ENCODE data around the gene ZBP1.

Gene ZBP1

DNA sequence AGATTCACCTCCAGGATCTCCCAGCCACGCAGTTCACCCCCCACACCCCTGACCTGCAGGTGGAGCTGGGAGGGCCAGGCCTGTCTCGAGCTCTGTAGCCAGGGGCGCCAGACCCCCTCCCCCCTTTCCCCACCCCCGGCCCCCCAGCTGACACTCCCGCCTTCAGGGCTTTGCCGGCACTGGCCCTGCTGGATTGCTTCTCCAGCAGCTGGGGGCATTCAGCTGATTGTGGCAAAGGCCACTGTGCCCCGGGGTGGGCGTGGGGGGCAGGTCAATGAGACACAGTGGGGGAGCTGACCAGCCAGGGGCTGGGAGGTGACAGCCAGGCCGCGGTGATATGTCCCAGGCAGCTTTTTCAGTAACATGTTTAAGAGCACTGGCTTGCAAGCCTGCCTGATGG, 22.2 kb downstream of the ZBP1 start:
- DNase-seq, result no peak

DNA sequence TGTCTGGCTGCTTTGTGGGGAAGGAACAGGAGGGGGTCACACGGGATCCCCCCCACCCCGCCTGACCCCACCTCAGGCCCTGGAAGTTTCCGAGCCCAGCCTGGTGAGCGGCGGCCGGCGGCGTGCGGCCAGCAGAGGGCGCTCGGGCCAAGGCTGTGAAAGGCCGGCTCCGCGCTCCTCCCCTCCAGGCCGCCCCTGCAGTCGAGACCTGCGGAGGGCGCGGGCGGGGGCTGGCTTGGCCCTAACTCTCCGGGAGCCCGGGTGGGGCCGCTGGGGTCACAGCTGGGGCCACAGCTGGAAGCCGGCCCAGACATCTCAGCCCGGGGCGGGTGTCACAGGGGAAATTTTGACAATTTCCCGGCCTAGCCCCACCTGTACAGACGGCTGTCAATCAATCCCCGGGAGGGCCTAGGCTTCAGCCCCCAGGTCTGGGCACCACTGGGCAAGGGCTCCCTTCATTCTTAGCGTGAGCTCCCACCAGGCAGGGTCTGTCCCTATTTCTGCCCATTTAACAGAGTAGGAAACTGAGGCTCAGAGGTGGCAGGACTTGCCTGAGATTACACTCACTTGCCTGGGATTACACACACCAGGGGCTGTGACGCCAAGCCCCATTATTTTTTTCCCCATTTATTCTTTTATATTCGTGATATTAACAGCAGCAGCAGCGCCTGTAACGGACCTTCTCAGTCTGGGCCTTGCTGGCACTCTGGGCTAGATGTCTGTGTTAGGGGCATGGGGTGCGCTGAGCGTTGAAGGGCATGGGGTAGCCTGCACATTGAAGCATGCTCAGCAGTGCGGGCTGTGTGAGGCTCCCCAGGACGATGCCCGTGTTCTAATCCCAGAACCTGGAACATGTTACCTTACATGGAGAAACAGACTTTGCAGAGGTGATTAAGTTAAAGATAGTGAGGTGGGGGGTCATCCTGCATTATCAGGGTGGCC, 23.0 kb downstream of the ZBP1 start:
- DNase-seq, result peak; percentile 46

DNA sequence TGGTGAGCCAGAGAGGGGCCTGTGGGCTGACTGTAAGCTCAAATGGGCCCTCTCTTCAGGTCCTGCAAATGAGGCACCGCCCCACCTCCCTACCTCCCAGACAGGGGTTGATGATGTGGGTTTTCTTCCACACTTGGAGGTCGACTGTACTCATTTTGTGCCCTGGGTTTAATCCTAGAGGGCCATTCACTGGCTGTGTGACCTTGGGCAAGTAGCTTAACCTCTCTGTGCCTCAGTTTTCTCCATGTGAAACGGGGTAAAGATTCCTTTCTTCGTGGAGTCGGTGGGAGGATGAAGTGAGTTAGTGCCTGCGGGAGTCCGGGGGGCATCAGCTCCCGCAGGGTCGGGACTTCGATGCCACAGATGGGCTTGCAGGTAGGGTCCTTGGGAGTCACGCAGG, 23.9 kb downstream of the ZBP1 start:
- DNase-seq, result no peak

DNA sequence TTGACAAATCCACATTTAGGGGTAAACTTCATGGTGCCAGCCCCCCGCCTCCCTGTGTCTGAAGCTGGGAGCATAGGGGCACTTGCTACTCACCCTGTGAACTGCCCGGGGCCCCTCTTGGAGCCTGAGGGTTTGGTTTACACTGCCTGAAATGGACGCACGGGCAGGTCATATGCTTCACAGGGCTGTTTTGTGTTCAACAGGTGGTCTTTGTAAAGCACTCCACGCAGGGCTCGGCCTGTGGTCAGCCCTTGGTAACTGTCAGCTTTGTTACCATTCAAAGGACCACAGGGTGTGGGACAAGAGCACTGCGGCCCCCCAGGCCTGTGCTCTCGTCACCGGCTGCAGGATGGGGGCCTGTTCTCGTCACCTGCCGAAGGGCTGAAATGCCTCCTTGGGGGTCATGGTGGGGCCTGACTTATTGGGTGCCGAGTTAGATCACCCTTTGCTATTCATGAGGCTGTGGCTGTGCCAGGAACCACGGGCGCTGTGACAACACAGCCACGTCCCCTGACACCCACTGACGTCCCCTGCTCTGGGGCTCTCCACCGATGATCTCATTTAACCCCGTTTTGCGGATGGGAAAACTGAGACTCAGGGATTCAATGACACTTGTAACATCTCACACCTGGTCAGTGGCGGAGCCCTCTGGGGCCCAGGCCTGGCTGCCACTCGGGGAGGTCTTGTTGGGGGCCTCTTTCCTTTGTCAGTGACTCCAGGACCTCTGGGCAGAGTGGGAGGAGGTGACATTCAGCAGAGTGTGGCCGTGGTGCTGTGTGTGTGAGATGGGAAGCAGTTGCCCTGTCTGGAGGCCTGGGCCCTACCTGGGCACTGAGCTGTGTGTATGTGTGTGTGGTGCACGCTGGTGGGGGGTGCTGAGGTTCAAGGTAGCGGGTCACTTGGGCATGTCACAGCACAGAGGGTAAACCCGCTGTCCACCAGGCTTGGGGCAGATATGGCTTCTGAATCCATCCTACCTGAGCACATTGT, 24.9 kb downstream of the ZBP1 start:
- DNase-seq, result no peak

DNA sequence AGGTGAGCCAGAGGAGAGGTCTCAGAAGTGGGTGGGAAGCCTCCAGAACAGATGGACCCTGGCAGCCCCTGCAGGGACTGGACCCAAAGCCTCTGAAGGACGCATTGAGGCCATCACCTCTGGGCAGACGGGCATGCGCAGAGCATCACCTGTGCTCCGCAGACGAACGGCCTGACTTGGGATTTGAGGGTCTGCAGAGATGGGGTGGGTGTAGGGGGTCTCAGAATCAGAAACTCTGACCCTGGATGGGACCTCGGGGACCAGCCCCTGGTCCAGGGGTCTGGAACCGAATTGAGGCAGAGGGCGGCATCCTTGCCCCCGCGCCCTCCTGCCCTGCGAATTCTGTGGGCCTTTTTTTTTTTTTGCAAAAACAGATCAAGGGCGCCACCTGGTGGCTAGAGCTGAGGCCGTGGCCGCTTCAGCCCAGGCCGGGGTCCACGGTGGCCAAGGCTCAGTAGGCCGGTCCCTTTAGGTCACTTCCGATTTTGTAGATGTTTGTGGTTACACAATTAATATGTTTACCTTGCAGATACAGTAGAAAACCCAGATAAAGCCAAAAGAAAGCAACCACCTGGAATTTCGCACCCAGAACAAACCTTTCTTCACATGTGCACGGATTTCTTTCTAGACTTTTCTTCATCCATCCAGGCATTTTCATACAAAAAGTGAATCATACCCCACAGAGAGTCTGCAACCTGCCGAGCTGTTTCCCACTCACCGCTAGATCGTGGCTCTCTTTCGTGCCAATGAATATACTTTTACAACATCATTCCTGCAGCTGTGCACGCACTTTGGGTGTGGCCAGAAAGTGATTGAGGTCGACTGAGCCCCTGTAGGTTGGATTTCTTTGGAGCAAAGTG, 25.9 kb downstream of the ZBP1 start:
- peak; percentile 16 for DNase-seq

DNA sequence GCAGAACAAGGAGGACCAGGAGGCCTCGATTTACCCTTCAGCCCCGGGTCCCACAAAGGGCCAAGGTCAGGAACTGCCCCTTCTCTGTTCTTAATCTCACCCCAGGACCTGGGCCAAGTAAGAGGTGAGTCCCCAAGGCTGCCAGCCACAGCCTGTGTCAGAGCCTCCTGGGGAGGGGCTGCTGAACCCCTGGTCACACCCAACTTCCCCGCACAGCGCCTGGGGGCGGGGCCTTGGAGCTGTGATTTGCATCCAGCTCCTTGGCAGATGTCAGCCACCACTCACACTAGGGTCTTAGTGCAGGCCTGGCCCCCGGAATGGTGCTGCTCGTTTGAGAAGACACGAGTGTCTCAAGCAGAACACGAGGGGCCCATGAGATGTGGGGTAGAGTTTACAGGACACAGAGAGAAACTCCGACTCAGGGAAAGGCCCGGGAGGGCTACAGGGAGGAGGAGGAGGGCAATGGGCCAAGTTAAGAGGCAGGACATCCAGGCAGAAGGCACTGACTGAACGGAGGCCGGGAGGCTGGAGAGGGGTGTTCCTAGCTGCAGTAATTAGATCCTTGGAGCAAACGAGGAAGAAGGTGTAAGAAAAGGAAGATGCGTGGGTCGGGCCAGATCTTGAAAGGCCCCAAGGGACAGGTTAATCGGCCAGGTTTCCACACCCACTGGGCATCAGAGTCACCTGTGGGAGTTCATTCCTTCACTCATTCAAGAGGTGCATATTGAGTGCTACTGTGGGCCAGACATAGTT, 26.9 kb downstream of the ZBP1 start:
- DNase-seq, result no peak

DNA sequence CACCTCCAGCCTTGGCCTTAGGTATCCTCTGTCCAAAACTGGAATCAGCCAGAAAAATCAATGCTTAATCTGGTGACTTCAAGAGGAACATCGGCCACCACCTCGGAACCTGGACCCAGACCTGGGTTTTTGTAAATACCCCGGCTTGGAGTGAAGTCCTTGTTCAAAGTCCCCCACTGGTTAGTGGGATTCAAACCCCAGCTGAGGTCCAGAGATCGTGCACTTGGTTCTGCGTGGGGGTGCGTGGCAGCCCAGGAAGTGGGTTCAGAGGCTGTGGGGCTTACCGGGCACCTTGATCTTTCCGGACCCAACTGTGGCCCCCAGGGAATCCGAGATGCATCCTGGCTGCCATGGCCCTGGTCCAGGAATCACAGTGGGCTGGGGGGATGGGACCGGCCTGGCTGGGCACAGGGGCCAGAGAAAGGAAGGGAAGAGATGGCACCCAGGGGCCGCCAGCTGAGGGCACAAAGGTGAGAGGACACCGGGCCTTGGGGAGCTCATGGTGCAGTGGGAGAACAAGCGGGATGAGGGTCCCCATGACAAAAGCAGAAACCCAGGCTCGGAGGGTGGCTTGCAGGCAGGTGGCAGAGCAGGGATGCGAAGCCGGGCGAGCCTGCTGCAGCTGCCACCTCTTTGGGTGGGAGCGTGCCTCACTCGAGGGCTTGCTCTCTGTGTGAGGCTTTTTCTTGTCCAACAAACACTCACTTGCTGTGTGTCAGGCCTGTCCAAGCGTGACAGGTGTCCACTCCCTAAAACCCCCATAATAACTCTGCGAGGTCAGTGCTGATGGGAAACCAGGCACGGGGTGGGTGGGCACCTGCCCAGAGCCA, 27.7 kb downstream of the ZBP1 start:
- DNase-seq, result no peak

DNA sequence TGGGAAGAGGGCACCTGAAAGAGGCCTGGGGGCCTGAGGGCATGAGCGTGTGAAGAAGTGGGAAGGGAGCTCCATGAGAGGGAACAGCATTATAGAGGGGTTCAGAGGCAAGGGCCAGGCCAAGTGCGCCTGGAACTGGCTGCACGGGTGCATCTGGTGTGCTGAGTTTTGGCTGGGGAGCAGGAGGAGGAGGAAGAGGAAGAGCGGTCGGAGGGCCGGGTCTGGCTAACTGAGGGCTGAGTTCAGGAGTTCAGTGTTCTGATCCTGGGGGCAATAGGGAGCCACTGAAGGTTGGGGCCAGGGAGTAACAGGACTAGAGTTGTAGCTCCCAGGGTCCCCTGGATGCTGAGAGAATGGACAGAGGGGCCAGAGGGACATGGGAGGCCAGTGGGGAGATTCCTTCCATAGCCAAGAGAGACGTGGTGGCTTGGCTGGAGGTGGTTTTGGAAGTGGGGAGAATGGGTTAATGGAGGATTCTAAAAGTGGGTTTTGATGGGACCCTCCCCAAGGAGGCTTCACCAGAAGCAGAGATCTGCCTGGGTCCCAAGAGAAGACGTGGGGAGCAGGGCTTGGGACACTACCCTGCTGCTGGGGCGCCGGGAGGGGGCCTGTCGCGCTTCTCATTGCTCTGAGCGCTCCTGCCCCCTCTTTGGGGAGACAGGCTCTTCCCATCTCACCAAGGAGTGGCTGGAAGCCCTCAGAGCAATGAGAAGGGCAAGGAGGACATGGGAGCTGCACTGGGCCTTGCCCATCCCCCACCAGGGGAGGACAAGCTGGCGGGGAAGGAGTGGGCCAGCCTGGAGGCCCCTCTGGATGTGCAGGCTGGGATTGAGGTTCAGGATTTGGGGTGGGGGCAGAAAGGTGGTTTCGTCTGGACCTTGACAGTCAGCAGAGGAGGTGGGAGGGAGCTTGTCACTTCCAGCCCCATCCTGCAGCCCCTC, 28.7 kb downstream of the ZBP1 start:
- no peak for DNase-seq

DNA sequence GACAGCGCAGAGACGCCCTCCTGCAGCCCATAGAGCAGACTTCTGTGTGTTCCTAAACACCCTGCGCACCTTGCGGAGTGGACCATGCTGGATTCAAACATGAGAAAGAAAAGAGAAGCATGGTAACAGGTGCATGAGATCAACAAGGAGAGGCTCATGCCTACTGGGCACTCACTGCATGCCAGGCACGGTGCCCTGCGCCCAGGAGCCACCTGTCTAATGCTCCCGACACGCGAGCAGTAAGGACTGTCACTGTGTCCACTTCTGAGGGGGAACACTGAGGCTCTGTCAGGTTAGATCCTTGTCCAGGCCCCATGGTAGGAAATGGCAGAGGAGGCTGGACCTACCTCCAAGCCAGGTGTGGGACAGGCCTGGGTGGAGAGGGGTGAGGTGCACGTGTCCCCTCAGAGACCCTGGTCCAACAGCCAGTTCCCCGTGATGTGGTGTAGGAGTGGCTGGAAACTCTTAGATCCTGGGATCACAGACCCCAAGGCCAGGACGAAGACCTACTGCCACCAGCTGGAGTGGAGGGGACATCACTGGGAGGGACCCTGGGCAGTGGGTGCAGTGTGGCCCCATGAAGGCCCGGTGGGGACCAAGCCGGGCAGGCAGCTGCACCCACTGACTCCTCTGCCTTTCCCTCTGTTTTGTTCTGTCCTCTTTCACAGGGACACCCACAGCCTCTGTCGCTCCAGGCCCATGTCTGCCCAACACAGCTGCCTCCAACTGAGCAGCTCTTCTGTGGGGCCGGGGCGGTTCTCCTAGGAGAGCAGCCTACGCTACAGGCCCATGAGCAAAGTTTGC, 29.5 kb downstream of the ZBP1 start:
- no peak for DNase-seq

DNA sequence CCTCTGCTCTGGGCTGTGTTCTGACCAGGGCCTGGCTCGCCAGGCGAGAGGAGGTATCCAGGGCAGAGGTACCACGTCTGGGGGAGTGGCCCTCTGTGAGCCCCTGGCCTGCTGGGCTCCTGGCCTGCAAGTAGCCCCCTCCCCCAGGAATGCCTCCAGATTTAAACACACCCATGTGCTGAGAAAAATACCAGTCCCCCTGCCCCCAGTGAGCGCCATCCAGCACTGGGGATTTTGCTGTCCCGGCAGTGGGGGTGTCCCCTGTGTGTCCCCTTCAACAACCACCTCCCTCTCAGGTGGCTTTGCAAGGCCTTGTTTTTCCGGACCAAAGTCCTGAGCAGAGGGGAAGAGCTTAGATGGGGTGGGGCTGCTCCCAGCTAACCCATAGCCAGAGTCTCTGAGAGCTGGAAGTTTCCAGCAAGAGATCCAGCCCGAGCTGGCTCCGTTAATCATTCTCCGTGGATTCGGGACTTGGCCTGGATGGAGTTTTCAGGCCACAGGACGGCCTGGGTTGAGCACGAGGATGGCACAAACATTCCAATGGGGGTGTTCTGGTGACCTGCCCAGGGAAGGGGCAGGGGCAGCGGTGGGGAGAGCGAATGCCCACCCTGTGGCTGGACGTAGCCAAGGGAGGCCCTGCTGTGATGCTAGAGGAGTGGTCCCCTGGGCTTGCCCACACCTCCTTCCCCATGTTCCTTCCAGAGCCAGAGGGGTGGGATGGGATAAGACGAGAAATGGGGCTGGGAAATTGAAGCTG, 30.3 kb downstream of the ZBP1 start:
- no peak for DNase-seq

DNA sequence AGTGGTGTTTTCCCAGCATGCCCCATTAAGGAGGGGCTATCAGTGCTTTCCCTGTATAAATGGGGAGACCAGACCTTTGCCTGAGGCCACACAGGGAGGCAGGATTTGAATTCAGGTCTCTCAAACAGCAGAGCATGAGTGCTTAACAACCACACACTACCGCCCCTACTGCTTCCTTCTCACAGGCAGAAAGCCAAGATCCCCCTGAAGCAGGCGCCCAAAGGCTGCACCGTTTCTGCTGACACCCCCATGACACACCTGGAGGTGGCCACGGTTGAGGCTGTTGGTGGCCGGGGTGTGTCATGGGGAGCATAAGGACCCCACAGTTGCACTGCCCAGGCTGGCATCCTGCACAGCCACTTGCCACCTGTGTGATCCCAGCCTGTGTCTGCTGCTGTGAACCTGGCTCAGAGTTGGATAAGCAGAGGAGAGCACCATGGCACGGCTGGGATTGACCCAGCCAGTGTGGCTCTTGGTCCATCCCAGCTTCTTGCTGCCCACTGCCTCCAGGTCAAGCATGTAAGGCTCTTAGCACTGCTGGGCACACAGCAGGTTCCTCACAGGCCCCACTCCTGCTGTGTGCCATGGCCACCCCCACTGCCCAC, 31.0 kb downstream of the ZBP1 start:
- DNase-seq, result no peak

DNA sequence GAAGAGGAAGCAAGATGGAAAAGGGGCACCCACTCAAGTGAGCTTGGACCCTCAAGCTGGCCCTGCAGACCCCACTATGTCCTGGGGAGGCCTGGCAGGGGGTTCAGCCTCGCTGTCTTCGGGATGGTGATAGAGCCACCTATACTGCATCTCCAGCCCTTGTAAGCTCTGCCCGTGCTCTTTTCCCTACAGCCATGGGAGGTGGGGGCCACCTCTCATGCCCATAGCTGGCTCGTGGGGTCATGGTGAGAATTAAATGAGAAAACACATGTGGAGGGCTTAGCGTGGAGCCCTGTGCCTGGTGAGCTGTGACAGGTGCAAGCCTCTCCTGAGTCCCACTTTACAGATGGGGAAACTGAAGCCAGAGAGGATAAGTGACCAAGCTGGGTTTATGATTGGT, 31.6 kb downstream of the ZBP1 start:
- no peak for DNase-seq

DNA sequence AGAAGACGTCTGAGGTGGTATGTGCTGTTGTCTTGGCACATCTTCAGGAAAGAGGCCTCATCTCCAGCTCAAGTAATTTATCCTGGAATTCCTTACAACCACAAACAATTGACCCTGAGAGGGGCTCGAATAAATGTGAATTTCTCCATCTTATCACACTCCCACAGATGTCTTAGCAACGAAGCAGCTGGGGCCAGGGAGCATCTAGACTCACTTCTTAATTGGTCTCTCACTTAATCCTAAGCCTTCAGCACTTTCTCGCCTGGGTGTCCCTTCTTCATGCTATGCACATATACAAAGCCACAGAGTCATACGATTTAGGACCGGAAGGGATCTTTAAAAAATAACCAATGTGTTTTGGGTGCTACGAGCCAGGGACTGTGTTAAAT, 32.2 kb downstream of the ZBP1 start:
- DNase-seq, result no peak

DNA sequence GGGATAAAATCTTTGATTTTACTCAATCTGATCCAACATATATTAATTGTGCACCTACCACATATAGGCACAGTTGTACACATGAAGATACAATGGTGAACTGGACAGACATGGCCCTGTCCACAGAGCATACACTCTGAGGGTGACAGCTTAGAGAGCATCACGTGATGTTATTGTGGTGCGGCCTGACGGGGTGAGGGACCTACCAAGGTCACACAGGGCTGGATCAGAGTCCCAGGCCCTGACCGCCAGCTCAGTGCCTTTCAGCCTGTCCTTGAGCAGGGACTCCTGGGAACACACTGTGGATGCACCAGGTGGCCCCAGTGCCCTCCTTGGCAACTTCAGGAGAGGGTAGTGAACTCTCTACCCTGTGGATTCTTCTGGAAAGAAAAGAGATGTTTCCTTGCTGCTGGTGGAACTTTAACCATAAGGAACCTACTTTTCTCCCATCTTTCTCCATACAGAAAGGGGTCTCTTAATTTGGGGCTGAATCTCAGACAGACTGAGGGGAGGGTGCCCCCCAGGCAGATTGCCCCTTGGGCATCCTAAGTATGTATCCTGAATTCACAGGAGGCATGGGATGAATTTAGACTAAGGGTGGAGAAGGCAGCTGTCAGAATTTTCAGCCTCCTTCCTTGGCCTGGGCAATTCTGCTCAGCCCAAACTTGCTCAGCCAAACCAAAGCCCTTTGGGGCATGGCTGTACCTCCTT, 32.8 kb downstream of the ZBP1 start:
- DNase-seq, result no peak

DNA sequence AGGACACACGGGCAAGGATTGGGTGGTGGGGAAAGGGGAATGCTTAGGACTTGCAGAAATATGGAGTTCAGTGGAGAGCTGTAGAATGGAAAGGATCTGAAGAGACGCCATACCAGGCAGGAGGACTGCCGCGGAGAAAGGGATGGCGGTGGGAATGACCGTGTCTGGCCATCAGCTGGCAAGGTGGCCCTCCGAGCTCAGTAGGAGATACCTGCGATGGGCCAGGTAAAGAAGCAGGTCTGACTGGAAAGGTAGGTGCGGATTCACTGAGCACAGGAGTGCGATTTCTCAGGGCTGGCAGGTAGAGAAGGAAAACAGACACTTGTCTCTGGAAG, 33.3 kb downstream of the ZBP1 start:
- DNase-seq, result no peak

DNA sequence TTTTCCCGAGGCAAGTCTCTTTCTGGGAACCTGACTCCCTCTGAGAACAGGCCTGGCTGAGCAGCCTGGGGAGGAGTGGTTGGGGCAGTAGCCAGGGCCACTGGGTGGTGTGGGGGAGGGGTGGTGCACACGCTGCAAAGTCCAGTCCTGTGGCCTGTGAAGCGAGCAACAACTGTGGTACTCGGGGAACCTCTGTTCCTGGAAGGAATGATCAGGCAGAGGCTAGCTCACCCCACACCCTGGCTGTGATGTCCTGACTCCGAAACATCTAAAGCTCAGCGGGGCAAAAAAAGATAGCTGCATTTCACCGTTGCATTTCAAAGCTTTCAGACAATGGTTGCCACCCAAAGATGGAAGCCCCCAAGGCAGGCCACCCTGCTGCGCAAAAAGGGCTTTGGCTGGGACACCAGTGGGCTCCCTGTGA, 33.8 kb downstream of the ZBP1 start:
- DNase-seq, result no peak

Data from fibroblast of skin of scalp (primary cell).